OCI-M1 (cell line): Measurements from ENCODE around the gene PNPLA1.
A peak's percentile ranks its signal among the peaks of the same experiment; 100 is the strongest.
"Not testable (repeated sequence)": the region's sequence is repeated elsewhere in the genome, so short reads cannot be mapped to it uniquely, and the experiment has no call there.

Experiments
- DNase-seq: peaks from one replicate; lab custom pipeline; 2025; lab: John Stamatoyannopoulos, UW

The PNPLA1 gene

DNA sequence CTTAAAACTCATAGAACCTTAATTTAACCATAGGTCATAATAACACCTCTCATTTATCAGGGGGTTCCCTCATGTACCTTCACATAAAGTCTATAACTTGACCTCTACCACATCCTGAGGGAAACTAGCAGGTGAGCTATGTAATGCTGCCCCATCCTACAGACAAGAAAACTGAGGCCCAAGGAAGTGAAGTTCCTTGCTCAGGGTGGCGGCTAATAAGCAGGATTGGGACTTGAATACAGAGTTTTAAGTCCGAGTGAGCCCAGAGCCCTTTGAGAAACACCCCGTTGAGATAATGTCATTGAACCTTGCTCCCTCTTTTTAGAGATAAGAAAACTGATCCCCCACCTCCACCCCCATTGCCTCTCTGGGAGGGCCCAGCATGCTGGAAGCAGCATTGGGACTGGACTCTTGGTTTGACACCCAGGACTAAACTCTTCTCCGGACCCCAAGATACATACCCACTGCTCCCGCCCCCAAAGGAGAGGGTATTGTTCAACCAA, 66.4 kb downstream of the PNPLA1 start:
- DNase-seq = no peak

DNA sequence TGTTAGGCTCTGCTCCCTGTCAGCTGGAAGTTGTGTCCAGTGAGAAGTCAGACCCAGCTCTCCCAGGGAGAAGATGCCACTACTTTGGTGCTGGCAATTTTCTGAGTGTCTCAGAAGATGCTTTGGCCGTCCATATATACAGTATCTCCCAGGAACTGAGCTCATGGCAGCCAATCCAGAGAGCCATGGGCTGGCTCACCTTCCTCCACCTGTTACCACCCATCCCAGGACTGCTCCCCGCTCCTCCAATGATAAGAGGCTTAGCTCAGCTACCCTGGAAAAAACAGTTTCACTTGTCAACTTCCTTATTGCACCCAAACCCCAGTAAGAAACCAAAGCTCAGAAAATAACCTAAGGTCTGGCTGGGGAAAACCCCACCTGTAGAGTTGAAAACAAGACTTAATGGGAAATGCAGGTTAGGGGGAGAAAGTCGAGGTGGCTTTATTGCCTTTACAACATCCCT, 67.0 kb downstream of the PNPLA1 start, which contains the start of gene BNIP5:
Gene BNIP5 (minus strand): TSS at position 110 of the 463 bp plus-strand sequence. CDS start 6,198 bp downstream, outside the sequence.
- peak; percentile 31 for DNase-seq

DNA sequence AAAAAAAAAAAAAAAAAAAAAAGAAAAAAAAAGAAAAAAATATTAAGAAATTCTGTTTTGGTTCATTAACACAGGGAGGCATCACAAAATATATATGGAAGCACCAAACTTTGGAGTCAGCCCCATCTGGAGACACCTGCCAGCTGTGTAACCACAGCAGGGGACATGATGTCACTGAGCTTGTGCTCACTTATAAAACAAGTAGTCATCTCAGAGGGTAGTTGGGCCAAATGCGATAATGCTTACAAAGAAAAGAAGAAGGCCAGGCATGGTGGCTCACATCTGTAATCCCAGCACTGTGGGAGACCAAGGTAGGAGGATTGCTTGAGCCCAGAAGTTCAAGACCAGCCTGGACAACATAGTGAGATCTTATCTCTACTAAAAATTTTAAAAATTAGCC, 68.0 kb downstream of the PNPLA1 start:
- DNase-seq = peak; percentile 16

DNA sequence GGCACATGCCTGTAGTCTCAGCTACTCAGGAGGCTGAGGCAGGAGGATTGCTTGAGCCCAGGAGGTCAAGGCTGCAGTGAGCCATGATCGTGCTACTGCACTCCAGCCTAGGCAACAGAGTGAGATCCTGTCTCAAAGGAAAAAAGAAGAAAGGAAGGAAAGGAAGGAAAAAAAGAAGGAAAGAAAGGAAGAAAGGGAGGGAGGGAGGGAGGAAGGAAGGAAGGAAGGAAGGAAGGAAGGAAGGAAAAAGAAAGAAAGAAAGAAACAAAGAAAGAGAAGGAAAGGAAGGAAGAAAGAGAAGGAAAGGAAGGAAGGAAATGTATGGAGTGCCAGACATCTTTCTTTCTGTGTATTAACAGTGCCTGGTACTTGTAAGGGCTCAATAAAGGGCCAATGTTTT, 68.4 kb downstream of the PNPLA1 start:
- DNase-seq = not testable (repeated sequence)

DNA sequence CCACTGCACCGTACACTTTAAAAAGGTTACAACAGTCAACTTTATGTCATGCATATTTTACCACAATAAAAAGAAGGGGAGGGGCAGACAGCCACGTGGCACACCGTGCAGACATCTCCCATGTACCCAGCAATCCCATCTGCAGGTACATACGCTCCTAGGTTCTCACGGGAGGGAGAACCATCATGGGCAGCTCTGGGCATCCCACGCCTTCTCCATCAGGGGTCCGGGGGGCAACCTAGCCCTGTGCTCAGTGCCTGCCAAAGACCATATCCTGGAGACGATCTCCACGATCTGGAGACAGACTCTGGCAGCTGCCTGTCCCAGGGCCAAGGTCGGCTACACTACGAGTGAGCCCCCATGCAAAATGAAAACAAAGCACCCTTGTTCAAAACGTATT, 69.3 kb downstream of the PNPLA1 start:
- no peak for DNase-seq

DNA sequence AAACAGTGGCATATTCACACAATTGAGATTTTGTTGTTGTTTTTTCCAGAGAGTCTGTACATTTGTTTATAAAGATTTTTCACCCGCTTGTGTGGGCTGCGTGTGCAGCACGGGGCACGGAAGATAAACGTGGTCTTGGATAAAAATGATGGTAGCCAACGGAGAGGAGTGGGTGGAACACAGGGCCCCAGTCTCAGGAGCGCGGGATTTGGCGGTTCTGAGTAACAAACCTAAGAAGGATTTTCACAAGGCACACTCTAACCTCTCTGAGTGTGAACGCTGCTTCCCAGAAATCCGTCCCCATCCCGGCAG, 70.4 kb downstream of the PNPLA1 start:
- DNase-seq = no peak

DNA sequence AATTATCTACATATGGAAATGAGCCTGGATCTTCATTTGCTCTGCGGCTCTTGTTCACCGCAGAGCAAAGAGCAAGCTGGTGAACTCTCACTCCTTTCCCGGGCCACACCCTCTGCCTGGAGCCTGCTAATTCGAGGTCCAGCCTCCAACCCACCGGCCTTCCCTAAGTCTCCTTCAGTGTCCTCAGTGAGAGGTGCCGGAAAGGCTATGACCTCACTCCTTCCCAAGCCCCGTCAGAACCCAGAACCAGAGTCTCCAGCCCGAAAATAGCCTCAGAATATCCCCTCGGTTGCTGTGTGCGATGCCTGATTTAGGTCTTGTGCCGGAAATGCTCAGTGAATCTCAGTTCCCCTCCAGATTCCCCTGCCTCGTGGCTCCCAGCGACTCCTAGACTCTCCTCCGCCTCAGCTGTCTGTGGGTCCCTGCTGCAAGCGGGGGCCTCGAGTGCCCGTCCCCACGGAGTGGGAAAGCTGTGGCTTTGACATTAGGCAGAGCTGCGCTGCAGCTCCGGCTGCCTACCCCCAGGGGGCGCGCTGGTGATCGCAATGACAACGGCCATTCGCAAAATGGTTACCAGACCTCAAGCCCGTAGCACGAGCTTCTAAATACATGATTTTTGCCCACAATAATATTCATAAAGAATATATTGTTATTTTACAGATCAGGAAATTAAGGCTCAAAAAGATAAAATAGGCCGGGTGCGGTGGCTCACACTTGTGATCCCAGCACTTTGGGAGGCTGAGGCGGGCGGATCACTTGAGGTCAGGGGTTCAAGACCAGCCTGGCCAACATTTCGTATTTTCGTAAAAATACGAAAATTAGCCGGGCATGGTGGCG, 71.0 kb downstream of the PNPLA1 start:
- DNase-seq = peak; percentile 78

DNA sequence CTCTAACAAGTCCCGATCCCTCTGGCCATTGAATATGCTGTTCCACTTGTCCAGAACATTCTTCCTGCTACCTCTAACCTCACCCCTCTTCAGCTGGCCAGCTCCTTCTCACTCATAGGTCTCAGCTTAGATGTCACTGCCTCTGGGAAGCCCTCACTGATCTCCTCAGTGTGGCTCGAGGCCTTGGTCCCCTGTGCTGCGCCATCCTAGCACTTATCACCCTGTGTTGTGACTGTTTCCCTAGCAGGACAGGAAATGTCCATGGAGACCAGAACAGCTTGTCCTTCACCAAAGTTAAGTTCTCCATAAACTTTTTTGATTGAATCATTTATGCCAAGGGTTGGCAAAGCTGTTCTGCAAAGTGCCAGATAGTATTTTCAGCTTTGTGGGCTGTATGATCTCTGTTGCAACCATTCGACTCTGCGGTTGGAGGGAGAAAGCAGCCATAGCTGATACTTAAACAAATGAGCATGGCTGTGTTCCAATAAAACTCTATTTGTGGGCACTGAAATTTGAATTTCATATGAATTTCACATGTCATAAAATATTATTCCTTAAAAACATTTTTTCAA, 73.3 kb downstream of the PNPLA1 start:
- DNase-seq = no peak

DNA sequence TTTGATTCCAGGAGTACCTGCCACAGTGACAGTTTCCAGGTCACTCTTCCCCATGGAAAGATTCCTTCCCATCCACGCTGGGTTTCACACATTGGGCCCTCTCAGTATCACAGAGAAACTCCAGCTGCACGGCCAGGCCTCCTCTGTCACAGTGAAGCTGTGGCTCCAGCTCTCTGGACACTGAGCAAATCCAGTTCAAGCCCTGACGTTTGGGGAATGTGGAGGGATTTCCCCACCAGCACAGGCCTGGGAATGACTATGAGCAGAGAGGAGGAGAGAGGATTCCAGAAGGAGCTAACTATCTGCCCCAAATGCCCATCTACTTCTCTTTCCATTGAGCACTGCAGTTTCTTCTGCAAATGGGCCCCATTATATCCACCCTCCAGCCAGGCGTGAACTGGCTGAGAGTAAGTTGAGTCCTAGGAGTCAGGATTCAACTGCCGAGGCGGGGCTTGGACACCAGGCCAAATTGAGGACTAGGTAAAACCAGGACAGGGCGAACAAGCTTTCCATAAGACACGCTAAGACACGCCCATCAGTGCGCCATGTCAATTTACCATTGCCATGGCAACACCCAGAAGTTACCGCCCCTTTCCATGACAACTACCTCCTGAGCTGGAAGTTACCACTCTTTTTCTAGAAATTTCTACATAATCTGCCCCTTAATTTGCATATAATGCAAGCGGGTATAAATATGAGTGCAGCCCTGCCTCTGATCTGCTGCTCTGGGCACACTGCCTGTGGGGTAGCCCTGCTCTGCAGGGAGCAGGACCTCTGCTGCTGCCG, 76.0 kb downstream of the PNPLA1 start:
- DNase-seq = peak; percentile 30

DNA sequence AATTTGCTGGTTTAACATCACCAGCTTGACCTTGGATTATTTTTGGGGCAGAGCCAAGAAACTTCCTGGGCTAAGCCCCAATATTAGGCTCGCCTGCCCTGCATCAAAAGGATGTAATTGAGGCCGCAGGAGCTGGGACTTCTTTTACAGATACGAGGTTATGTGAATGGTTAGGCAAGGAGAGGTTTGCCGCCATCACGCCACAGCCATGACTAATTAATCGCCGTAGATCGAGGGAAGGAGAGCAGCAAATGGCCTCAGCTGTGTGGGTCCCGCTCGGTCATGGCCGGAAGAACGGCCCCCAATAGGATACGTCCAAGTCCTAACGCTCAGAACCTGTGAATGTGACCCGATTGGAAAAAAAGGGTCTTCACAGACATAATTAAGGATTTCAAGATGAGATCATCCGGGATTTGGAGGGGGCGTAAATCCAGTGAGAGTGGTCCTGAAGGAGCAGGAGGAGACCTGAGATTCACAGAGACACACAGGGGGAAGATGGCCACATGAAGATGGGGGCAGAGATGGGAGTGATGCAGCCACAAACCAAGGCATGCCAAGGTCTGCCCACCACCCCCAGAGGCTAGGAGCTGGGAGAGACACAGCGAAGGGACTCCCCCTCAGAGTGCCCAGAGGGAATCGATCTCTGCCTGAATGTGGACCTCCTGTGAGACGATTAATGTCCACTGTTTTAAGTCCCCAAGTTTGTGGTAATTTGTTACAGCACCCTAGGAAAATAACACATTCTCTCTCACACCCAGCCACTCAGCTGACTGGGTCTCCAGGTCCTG, 76.8 kb downstream of the PNPLA1 start:
- DNase-seq = no peak

DNA sequence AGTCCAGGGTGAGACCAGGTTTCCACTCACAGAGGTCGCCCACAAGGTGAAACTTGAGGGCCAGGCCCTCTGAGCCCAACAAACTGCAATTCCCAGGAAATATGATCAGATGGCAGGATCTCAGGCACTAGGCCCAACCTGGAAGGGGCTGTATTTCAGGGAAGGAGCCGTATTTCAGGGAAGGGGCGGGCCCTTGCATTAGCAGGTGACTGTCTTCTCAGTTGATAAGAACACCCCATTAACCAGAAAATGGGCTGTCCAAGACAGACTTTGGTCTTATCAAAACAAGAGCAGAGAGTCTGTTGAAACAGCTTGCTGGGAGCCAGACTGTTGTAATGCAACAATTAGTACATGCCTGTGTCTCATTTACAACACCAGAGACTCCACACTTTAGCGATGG, 77.8 kb downstream of the PNPLA1 start:
- peak; percentile 60 for DNase-seq

DNA sequence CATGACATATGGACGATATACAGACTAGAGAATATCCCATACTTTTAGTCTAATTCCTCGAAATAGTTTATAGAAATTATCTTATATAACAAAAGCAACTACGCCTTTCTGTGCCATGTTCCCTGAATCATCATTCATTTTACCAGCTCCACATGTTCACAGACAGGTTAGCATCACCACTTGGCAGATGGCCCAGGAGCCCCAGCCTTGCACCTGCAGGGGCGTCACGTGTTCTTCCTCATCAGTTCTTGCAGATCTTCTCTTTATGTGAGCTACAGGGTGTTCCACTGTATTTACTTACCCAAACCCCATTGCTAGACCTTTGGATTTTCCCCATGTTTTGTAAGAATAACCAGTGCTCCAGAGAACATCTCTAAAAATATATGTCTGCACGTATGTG, 79.4 kb downstream of the PNPLA1 start:
- no peak for DNase-seq

DNA sequence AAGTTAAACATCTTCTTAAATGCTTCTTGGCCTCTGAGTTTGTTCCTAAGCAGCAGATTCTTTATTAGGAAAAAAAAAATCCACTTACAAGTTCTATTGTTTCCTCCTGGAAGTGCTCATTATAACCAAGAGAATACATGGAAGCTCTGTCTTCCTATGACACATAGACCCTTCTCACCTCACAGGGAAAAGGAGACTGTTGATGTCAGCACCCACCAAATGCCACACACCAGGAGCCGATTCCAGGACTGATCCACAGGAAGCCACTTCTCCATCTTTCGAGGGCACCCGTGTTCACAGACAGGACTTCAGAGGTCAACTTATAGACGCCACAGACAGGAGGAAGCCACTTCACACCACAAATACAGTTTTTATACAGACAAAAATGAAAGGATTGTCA, 80.2 kb downstream of the PNPLA1 start:
- no peak for DNase-seq

DNA sequence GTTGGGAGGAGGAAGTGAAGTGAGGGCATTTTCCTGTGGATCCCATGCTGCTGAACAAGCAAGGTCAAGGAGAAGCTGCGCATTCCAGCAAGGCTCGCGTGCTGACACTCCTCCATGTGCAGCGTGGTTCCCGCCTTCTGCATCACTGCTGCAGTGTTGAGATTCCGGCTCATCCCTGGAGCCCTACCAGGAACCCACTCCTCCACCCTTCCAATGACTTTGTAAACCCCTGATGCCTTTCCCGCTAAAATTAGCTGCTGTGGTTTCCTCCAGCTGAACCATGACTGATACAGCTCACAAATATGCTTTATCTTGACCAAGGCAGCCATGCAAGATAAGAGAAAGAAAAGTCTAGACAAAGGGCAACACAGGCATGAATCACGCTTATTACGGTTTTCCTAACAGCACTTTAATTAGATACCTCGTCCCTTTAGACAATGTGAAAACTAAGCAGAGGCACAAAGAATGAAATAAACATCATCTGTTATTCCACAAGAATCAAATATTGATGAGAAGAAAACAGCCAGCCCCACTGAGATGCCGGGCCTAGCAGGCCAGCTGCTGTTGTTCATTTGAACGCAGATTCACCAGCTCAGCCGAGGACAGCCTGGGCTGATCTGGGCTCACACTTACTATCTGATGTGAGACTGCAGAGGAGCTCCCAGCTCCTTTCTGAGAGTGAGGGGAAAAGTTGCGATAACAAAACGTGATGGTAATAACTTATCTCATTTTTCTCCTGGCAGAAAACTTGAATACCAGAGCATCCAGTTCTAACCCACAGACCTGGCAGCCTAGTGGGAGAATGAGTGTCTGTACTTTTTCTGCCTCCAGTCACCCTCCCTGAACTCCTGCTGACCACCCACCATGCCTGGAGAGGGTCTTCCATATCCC, 81.1 kb downstream of the PNPLA1 start:
- peak; percentile 93 for DNase-seq

DNA sequence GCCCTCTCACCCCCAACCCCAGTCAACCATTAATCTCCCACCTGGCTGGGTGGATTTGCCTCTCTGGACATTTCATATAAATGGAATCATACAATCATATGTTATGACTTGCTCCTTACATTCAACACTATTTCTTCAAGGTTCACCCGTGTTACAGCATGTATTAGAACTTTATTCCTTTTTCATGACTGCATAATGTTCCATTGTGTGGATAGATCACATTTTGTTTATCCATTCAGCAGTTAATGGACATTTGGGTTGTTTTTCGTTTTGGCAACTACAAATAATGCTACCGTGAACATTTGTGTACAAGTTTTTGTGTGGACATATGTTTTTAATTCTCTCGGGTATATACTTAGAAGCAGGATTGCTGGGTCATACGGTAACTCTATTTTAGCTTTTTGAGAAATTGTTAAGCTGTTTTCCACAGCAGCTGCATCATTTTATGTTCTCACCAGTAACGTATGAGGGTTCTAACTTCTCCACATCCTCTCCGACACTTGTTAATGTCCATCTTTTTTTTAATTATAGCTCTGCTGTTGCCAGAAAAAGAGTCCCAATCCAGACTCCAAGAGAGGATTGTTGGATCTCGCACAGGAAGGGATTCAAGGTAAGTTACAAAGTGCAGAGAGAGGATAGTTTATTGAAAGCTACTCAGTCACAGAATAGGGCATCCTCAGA, 82.8 kb downstream of the PNPLA1 start:
- DNase-seq = no peak

DNA sequence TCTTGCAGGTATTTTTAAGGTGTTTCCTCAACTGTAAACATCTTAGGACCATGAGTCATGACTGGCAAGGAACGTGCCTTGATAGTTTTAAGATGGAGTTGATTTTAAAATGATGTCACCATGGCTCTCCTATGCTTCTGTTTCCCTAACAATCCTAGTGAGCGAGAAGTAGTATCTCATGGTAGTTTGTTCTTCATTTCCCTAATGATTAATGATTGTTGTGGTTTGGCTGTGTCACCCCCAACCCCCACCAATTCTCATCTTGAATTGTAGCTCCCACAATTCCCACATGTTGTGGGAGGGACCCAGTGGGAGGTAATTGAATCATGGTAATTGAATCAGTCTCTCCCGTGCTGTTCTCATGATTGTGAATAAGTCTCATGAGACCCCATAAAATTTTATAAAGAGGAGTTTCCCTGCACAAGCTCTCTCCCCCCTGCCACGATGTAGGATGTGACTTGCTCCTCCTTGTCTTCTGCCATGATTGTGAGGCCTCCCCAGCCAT, 83.6 kb downstream of the PNPLA1 start:
- no peak for DNase-seq

DNA sequence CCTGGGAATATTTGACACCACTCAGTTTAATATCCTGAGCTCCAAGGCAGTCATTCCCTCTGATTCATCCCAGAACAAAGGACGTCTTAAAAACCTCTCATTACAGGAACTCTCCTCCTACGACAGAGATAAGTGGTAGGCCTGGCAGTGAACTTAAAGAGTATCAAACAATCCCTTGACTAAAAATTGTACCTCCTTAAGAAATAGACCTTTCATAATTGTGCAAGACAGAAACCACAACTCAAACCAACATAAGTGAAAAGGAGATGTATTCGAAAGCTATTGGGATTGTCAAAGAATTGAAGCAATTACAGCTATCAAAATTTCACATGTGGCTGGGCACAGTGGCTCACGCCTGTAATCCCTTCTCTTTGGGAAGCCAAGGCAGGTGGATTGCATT, 86.0 kb downstream of the PNPLA1 start:
- peak; percentile 27 for DNase-seq

DNA sequence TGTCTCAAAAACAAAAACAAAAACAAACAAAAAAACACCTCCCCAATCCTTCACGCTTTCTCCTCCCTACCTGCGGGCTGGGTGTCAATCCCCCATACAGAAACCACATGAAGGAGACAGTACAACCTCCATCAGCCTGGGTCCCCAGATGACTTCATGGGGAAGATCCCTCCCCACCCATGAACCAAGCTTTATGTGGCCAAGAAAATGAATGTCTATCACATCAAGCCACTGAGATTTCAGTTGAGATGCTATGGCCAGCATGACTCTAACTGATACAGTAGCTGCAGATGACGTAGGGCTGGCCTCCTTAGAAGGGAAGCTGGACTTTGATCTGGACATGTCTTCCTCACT, 88.0 kb downstream of the PNPLA1 start:
- DNase-seq = peak; percentile 54
